HL-60 (cell line): ENCODE results near the gene LRRC8D.
A peak's percentile ranks its signal among the peaks of the same experiment; 100 is the strongest.

Experiments used
- DNase-seq, 2 experiments: peaks; one replicate each; pipeline ENCODE4 v3.0.0-alpha.2; 2010 to 2020; ENCODE audit warnings: low read depth in 1 of 2, low spot score in 1 of 2
- H3K27ac ChIP-seq: fragments of 250-450 bp; sonication (Bioruptor Pico); replicated peaks from 2 replicates; pipeline ENCODE4 v1.5.1; 2020; ENCODE audit warnings: mild to moderate bottlenecking, moderate library complexity
- H3K27me3 ChIP-seq: fragments of 250-450 bp; sonication (Bioruptor Pico); 2 replicates; pipeline ENCODE4 v1.5.1; 2021; ENCODE audit warnings: mild to moderate bottlenecking, moderate library complexity; ENCODE audit not compliant: insufficient read depth, poor library complexity, severe bottlenecking
- H3K4me3 ChIP-seq: replicated peaks from 2 replicates; pipeline ENCODE4 v1.5.1; 2011; ENCODE audit warnings: mild to moderate bottlenecking, control low read depth, low read length; ENCODE audit not compliant: insufficient read depth
- CTCF ChIP-seq: IDR thresholded peaks from one replicate; pipeline ENCODE4 v1.5.1; 2011; ENCODE audit warnings: low read length, control low read depth, inconsistent platforms; ENCODE audit not compliant: insufficient read depth
- GABPA ChIP-seq: IDR thresholded peaks from 2 replicates; pipeline ENCODE4 v1.6.1; 2012; ENCODE audit warnings: low read depth
- POLR2AphosphoS5 ChIP-seq: IDR thresholded peaks from 2 replicates; pipeline ENCODE4 v1.6.1; 2012; ENCODE audit warnings: low read depth
- REST ChIP-seq: IDR thresholded peaks from 2 replicates; pipeline ENCODE4 v1.6.1; 2012; ENCODE audit warnings: low read depth; ENCODE audit not compliant: insufficient replicate concordance
- SPI1 ChIP-seq: IDR thresholded peaks from 2 replicates; pipeline ENCODE4 v1.6.1; 2012; ENCODE audit warnings: low read depth, mild to moderate bottlenecking, borderline replicate concordance

Gene LRRC8D

GRCh38 chr1:89908273-89908671, 87.4 kb downstream of the LRRC8D start:
- H3K27ac ChIP-seq: no peak overlapping the region
- DNase-seq: no peak
- no peaks in the 10 kb centered on the region for H3K27me3 ChIP-seq
- no peak overlapping the region for H3K4me3 ChIP-seq
- TF ChIP-seq CTCF (no peak), GABPA (no peak), SPI1 (no peak), REST (no peak)

GRCh38 chr1:89908672-89909436, 88.0 kb downstream of the LRRC8D start:
- DNase-seq: peak; percentile 25 to 26
- TF ChIP-seq REST (no peak), POLR2AphosphoS5 (no peak), SPI1 (0 out of 2 replicates have a peak, but pooled peaks have one; percentile 21), GABPA (0 out of 2 replicates have a peak, but pooled peaks have one; percentile 25), CTCF (no peak)
- Histone ChIP-seq H3K27ac (no peak overlapping the region), H3K27me3 (no peaks in the 10 kb centered on the region), H3K4me3 (no peak overlapping the region)

- Histone ChIP-seq H3K27me3 (no peaks in the 10 kb centered on the region), H3K4me3 (no peak overlapping the region), H3K27ac (no peak overlapping the region)
- DNase-seq: no peak
- TF ChIP-seq REST (no peak), CTCF (no peak), GABPA (no peak), SPI1 (no peak), POLR2AphosphoS5 (no peak)
These were observed 89.4 kb downstream of the LRRC8D start for GRCh38 chr1:89910268-89910667.
